NCI-H748 (cell line): ENCODE data around the gene ANO1.

Experiments used
- DNase-seq: peaks from one replicate; lab custom pipeline; 2025; ENCODE audit not compliant: unreplicated experiment; lab: John Stamatoyannopoulos, UW

The ANO1 gene

DNA sequence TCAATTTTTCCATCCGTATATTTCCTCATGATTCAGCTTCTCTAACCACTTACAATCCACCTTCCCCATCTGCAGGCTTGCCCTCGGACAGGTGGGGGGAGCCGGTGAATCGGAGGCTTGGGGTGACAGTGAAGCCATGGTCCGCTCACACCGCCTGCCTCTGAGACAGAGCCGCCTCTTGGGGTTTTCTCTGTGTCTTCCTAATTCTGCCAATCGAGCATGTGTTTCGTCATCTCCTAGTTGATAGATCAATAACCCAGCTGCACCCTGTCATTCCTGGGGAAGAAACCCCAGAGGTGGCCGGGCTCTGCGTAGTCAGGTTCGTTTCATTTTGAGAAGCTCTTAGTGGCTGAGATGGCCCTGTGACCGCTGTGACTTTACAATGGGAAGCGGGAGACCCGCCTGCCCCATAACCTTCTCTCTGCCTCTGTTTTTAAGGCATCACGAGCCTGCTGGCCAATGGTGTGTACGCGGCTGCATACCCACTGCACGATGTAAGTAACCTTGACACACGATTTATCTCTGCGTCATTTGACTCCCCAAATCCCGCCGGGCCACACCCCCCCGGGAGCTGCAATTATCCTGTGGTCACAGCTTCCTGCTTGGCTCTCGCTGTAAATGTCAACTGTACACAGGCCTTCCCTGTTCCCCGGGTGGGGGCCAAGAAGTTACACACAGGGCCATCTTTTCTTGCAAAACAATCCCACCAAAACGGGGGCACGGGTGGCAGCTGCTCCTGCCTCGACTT lies 33.3 kb downstream of the ANO1 start:
- DNase-seq = peak; percentile 55

DNA sequence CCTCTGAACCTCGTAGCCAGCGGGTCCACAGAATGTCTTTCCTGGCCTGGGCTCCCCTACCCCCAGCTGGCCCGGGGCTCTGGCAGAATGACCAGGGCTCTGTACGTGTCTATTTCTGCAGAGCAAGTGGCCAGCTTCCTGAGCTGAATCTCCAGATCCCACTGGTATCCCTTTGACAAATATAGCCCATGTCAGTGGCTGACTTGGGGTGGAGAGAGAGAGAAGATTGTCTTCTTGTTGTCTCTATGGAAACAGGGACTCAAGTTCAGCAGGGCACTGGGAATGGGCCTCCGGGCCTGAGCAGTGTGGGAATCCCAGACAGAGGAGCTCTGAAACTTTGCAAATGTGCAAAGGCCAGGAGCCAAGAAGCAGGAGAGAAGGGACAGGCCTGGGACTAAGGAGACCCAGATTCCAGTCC lies 33.9 kb downstream of the ANO1 start:
- DNase-seq = no peak

DNA sequence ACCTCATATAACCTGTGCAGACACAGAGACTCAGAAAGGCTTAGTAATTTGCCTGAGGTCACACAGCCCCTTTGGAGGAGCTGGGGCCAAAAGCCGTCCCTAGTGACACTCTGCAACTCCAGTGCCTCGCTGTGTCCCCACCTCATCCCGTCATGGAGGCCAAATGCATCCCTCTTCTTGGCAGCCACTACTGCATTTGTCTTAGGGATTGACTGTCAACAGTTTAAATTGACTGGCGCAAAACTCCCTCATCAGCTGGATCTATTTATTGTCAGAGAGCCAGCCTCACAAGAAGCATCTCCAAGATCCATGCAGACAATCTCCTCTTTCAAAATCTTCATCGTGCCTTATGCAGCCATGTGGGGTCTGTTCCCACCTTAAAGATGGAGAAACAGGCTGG lies 35.7 kb downstream of the ANO1 start:
- no peak for DNase-seq

DNA sequence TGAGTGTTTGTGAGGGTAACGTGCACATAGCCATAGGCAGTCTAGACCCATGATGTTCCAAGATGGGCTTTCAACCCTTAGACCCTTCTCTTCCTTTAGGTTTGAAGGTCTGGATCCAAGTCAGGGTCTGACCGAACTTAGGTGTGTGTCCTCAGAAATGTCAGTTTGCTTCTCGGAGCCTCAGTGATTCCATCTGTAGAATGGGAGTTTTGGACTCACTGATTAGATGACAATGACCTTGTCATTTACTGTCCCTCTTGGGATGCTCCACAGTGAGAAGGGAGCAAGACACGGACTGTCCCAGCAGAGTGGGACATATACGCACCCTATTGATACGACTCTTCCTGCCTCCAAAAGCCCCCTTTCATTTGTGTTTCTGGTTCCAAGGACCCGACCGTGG lies 37.7 kb downstream of the ANO1 start:
- no peak for DNase-seq

DNA sequence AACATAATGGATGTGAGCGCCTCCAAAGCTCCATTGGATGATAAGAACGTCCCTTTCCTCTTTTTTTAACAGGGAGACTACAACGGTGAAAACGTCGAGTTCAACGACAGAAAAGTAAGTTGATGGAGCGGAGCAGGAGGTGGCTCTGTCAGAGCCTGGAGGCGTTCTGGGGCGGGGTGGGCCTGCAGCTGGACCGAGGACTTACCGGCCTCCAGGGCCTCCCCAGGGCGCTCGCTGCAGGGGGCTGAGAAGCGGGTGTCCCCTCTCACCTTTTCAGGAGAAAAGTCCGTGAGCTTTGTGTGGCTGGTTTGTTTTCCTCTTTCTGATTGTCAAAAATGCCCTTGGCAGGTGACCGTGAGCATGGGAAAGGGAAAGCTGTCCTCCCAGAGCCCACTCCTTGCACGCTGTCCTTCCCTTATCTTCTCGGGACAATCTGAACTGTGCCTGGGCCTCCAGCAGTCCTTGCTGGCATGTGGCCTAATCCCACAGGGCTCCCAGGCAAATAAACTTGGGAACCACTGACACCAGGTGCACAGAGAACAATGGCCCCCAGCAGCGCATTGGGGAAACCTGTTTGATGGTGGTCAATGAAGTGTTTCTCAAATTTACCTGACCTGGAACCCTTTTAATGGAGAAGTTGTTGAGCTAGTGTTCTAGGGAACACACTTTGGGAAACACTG lies 38.4 kb downstream of the ANO1 start:
- no peak for DNase-seq

DNA sequence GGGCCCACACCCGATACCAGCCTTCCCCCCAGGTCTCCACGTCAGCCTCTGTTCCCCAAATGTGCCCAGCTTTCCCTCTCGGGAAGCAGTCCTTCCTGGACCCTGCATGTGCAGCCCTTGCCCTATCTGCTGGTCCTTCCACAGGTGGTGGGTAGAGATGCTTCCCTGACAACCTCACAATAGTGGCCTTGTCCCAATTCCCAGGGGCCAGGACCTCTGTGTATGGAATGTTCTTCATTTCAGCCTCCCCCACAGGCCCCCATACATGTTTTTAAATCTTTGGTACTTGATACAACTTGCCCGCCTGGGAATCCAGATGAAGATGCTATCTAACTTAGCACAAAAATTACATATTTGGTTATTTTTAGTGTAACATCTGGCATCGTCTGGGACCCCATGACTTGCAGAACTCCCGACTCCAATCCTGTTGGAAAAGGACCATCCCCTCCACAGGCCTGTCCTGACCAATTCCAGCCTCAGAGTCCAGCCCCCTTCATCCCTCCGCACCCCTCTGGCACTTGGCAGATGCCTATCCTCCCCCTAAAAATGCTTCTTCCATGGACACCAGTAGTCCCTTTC lies 39.5 kb downstream of the ANO1 start:
- DNase-seq = no peak

DNA sequence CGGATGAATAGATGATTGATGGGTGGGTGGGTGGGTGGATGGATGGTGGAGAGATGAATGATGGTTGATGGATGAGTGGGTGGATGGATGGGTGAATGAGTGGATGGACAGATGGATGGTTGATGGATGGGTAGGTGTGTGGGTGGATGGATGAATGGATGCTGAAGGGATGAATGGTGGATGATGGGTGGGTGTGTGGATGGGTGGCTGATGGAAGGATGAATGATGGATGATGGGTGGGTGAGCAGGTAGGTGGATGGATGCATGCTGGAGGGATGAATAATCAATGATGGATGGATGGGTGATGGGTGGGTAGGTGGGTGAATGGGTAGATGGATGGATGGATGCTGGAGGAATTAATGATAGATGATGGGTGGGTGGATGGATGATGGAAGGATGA lies 40.5 kb downstream of the ANO1 start:
- no peak for DNase-seq

DNA sequence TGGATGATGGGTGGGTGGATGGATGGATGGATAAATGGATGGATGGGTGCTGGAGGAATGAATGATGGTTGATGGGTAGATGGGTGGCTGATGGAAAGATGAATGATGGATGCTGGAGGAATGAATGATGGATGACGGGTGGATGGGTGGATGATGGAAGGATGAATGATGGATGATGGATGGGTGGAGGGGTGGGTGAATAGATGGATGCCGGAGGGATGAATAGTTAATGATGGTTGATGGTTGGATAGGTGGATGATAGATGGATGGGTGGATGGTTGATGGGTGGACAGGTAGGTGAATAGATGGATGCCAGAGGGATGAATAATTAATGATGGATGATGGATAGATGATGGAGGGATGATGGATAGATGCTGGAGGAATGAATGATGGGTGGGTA lies 41.4 kb downstream of the ANO1 start:
- no peak for DNase-seq

DNA sequence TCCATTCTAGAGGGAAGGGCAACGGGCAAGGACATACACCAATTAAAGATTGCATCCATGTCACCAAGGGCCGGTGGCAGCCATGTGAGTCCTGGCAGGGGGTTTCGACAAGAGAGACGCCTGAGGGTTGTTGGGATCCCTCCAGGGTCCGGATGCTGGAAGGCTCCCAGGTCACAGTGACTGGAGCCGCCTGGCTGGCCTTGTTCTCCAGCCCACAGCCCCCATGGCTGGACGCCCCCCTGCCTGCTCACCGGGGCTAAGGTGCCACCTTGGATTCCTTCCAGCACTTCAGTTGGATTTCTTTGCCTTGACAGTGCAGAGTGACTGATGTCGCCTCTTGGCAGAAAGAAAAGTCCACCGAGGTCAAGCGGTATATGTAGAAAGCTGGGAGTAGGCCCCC lies 42.6 kb downstream of the ANO1 start:
- no peak for DNase-seq

DNA sequence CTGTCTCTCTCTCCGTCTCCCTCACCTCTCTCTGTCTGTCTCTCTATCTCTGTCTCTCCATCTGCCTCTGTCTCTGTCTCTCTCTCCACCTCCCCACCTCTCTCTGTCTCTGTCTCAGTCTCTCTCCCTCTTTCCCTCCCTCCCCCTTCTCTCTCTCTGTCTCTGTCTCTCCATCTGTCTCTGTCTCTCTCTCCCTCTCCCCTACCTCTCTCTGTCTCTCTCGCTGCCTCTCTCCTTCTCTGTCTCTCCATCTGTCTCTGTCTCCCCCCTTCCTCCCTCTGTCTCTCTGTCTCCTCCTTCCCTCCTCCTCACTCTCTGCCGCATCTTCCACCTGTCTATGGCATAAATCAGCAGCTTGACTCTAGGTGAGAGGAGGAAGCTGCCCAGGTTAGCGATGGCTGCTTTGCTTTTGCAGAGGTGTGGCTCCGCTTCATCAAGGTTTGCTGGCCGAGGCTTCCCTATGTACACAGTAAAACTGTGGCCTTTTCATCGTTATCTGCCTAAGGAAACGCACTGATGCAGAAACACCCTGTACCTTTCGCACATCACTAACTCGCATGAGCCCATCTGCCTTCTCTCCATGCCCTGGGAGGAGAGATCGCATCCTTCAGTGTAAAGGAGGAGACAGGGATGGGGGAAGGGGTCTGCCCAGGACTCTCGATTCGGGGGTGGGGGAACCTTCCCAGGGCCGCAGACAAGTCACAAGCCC lies 44.5 kb downstream of the ANO1 start:
- peak; percentile 47 for DNase-seq

DNA sequence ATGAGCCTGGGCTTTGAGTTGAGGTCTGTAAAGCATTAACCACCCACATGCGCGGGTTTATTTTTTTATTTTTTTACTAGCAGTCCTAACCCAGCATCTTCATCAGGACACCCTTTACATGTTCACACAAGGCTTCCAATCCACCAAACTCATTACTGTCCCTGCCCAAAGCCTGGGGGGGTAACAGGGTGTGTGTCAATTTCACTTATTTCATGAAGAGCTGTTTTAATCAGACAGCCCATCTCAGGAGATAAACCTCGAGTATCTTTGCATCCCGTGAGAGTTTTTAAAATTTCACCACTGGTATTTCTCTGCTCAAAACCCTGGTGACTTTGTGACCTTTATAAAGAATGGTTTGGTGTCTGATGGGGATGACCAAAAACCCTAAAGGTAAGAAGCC lies 45.6 kb downstream of the ANO1 start:
- DNase-seq = no peak

DNA sequence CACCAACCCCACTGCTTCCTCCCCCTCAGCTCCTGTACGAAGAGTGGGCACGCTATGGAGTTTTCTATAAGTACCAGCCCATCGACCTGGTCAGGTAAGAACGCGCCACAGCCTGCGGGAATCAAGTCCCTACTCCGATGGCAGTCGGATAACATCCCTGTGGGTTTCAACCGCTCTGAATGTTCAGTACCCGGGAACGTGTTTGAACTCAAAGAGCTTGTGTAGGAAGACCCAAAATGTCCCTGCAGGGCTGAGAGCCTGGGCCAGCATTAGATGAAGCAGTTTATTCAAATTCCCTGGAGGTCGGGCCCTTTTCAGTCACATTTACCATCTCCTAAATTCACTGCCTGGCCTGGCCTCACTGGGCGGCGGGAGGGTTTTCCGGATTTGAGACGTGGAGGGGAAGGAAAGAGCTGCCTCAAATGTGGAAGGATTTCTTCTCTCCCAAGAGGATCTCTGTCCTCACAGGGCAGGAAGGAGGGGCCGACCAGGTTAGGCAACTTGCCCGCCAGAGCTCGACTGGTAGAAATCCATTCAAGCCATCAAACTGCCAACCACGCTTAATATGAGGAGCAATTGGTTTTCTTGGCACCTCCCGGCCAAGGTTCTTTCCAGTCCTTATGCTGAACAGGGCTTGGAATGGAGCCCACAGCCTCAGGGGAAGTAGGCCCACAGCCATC lies 46.3 kb downstream of the ANO1 start:
- DNase-seq = no peak

DNA sequence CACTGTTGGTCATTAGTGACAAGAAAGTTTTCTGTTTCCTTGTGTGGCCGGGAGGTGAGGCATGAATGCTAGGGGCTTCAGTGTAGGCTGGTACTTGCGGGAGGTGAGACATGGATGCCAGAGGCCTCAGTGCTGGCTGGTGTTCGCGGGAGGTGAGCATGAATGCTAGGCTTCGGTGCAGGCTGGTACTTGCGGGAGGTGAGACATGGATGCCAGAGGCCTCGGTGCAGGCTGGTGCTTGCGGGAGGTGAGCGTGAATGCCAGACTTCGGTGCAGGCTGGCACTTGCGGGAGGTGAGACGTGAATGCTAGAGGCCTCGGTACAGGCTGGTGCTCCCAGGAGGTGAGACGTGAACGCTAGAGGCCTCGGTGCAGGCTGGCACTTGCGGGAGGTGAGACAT lies 48.4 kb downstream of the ANO1 start:
- no peak for DNase-seq

DNA sequence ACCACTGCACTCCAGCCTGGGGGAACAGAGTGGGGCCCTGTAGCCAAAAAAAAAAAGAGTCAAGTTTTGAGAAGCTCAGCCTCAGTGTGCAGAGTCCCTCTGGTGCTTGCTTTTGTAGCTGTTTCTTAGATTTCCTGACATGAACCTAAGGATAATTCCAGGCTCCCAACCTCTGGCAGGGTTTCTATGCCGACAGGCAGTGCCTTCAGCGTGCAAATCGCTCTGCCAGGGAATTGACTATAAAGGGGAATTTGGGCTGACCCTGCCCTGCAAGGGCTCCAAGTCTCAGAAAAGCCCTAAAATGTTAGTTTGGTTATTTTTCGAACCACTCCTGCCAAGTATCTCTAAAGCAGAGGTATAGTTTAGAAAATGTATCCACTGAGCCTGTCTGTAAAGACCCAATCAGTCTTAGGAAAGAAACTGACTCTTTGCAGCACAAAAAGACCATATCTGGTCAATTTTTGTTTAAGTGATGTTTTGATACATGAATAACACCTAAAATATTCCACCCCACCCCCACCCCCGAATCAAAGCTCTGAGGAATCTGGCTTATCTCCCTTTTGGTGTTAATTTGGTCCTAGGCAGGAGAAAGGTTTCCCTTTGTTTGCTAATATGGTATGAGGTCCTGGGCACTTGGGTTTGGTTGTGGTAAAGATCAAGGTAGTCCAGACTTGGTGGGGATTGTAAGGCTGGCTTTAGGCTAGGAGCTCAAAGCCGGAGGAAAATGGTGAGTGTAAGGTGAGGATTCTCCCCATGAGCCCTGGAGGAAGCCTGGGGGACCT lies 49.7 kb downstream of the ANO1 start:
- no peak for DNase-seq

DNA sequence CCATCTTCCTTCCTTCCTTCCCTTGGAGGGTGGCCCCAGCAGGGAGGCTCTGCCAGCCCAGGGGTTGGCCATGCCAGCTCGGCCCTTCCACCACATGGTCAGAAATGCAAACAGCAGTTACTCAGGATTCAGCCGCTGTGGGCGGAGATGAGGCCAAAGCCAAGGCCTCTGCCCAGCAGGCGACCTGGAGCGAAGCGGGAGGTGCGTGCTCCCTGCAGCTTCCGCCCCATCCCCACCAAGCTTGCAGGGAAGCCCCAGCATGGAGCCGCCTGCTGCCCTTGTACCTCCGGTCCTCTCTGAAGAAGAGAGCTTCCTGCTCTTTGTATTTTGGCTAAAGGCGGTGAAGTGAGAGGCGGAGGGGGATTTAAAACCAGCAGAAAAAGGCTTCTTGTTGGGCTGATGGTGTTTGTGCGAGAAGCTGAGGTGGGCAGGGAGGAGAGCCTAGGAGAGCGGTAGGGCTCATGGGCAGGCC lies 50.4 kb downstream of the ANO1 start:
- no peak for DNase-seq

DNA sequence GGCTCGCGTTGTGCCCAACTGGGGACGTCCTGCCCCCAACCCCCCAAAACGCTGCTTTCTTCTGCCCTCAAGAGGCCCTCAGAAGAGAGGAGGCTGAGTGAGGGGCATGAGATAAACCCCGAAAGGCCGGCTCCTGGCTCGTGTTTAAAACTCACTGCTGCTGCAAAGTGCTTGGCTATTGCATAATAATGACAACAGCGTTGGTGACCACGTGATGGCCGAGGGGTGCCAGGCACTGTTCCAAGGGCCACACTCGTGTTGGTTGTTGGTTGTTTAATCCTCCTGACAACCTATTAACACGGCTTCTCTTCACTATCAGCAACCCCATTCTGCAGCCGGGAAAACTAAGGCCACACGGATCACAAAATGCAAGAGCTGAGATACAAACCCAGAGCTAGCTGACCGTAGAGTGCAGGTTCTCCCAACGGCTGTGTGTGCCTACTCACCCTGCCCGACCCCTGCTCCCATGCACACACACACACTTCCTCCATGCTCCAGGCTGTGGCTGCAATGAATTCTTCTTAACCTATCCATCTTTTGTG lies 51.0 kb downstream of the ANO1 start:
- DNase-seq = no peak

DNA sequence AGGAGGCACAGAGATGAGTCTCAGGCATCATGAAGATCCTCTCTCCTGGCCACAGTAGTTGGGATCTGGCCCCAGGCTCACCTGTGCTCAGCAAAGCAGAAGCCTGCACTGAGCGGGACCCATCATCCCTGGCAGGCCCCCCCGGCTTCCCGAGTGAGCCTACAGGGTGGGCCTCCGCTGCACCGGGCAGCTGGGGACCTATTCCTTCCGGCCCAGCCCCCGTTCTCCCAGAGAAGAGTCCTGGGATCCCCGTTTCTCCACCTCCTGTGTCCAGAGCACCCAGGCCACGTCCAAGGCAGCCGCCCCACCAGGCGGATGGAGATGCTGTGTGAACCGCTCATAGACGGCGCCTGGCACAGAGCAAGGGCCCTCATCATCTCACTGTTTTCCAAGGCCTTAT lies 52.5 kb downstream of the ANO1 start:
- no peak for DNase-seq

DNA sequence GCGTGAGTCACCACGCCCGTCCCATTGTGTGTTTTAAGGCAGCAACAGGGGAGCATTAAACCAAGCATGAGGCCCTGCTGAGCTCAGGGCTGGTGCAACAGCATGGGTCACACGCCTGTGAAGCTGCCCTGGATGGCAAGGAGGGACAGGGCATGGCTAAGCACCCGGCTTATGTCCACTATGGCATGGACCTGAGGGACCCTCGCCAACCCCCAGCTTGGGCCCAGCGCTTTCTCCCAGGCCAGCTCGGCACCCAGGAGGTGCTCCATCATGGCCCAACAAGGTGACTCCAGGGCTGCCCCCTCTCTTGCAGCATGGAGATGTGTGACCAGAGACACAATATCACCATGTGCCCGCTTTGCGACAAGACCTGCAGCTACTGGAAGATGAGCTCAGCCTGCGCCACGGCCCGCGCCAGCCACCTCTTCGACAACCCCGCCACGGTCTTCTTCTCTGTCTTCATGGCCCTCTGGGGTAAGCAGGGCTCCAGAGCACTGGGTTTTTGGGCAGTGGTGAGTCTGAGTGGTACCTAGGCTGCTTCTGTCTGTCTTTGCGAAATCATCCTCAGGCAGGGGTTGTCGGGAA lies 53.6 kb downstream of the ANO1 start:
- no peak for DNase-seq

DNA sequence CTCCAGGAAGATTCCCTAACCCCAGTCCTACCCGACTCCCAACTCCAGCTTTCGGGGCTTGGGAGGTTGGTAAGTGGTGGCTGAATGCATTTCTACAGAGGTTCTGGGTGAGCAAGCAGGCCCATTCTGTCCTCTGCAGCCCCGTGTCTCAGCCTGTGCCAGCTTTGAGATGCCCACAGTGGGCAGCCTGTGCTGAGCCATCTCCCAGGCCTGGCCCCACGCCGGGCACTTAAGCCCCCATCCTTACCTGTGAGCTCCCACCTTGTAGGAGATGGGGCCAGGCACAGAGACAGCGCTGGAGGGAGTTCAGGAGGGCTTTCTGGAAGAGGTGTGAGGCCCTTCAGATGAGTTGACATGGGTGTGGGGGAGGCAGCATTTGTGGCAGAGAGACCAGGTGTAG lies 54.5 kb downstream of the ANO1 start:
- no peak for DNase-seq
